HL-60/S4 treated with retinoic acid at 250 ng/mL for 4 days and 3 days (cell line): ENCODE results near the gene AP3B1.

Source experiments
- in situ Hi-C: fragments of 300-500 bp; cut with MboI; formaldehyde crosslinking; loops from 2 replicates; pipeline ENCODE4 v1.7.0; 2022; ENCODE audit warnings: low sequenced_read_pairs

Gene AP3B1

GRCh38 chr5:78006449-78006848, 288.0 kb downstream of the AP3B1 start:
- in situ Hi-C loops, result no loop called here

DNA sequence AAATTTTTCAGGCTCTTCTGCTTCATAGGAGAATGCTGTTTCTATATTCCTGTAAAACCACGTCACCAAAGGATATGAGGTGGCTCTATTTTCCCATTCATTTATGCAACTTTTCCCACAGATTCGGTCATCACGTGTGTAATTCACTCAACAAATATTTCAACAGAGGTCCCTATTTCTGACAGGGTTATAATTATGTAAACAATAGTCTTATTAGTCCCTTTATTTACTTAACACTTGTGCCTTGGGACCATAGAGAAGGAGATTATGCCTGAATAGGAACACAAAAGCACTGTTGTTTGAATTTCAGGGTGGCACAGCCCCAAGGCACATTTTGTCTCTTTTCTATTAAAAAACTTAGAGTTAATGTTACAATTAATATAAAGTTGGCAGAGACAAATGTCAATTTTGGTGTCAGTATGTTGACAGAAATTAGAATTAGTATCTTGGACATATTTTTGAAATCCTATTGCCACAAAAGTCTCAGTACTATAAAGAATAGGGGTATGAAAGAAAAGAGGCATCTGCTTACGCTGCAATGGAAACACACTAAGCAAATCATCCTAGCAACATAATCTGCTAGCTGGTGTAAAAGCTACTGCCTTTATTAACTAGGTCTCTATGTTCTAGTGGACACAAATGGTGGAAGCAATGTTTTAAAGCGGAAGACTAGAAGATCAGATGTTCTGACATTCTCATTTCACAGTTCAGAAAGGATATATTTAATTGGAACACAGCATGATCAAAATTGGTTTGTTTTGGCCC, 289.3 kb downstream of the AP3B1 start:
- in situ Hi-C loops, result no loop called here

GRCh38 chr5:78004559-78004958, 289.9 kb downstream of the AP3B1 start:
- in situ Hi-C loops, result no loop called here

- in situ Hi-C loops, result no loop called here
Measured at GRCh38 chr5:78003919-78004318, 290.6 kb downstream of the AP3B1 start.

GRCh38 chr5:78003450-78003849, 291.0 kb downstream of the AP3B1 start:
- in situ Hi-C loops, result no loop called here

- in situ Hi-C loops, result no loop called here
Measured at GRCh38 chr5:78002690-78003089, 291.8 kb downstream of the AP3B1 start.

DNA sequence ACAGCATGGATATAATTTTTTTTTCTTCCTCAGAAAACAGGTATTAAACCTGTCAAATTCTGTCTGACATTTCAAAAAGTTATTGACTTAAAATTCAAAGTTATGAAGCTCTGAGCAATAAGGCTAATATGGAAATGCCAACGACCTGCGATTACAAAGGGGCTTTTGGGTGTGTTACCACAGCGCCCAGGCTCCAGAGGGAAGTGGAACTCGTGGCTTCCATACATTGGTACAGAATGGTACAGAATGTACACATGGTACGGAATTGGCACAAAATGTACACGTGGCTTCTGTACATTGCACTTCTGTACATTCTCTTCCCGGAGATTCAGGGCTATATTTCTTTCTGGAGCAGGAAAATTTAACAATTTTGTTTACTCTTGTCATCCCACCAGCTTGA, 293.3 kb downstream of the AP3B1 start:
- in situ Hi-C loops, result no loop called here

DNA sequence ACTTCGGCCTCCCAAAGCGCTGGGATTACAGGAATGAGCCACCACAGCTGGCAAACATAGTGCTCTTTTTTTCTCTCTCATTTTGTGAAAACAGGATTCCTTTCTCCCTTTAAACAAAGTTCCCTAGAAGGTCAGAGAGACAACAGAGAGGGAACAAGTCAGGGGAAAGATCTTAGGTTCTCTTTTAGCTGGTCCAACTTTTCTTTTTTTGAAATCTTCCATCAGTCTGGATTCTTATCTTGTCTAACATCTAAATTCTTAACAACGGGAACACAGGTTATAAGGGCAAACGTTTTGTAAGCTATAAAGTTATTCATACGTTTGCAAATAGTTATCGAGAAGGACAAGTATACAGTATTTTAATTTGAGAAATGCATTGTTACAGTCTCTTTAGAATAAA, 294.3 kb downstream of the AP3B1 start:
- in situ Hi-C loops, result no loop called here

DNA sequence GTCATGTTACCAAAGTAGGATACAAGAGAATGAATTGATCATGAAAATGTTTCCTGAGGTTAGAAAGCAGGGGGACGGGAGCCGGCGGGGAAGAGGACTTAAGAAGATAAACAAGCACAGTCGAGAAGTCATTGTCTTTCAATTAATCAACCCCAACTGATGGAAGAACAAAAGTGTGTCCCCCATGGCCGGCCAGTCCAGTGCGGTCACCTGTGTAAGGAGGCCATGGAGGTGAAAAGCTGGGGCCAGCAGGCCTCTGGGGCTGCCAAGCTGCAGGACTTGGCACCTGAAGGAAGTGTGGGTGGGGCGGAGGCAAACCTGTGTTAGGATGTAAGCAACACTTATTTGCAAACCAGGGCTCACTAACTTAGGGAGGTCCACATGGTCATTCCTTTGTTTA, 295.1 kb downstream of the AP3B1 start:
- in situ Hi-C loops, result no loop called here

- in situ Hi-C loops, result no loop called here
Measured at GRCh38 chr5:77996943-77997342, 297.6 kb downstream of the AP3B1 start.

GRCh38 chr5:77995793-77996409, 298.6 kb downstream of the AP3B1 start:
- in situ Hi-C loops, result no loop called here

- in situ Hi-C loops, result no loop called here
Measured at GRCh38 chr5:77994943-77995342, 299.6 kb downstream of the AP3B1 start.

DNA sequence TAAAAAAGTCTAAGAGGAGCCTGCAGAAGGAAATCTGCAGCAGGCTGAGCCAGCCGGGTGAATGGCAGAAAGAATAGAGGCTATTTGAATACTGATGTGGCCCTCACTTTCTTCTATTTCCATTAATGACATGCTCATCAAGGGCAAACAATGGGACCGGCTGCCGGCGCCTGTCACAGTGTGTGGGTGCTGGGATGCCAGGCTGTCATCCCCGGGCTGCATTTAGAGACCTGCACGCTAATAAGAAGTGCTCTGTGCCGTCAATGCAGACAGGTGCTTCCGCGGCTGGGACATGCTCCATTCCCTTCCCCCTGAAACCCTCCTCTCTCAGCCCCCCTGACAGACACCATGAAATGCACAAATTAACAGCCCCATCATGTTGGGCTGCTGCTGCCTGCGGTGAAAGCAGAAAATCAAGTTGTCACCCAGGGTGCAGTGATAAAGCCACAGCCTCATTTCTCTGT, 300.6 kb downstream of the AP3B1 start:
- in situ Hi-C loops, result no loop called here

GRCh38 chr5:77993141-77993854, 301.2 kb downstream of the AP3B1 start:
- in situ Hi-C loops, result no loop called here

GRCh38 chr5:77991084-77991483, 303.4 kb downstream of the AP3B1 start:
- in situ Hi-C loops, result no loop called here

- in situ Hi-C loops, result no loop called here
Measured at GRCh38 chr5:77990020-77990419, 304.5 kb downstream of the AP3B1 start.

DNA sequence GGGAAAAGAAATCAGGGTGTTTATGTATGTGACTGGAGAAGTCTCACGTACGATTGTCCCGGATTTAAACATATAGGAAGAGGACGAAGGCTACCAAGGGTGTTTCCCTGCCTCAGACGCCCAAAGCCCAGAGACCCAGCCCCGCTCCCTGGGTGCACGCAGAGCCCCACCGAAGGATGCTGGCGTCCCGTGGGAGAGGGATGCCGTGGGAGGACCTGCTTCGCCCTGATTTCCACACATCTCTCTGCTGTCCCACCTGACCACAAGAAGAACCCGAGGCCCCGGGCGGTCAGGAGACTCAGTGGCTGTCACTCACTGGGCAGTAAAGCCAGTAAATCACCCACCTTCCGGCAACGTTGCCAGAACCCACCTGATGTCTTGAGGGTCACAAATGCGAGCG, 306.5 kb downstream of the AP3B1 start:
- in situ Hi-C loops, result no loop called here

- in situ Hi-C loops, result no loop called here
Measured at GRCh38 chr5:77987331-77987730, 307.2 kb downstream of the AP3B1 start.

GRCh38 chr5:77986261-77986660, 308.2 kb downstream of the AP3B1 start:
- in situ Hi-C loops, result no loop called here

DNA sequence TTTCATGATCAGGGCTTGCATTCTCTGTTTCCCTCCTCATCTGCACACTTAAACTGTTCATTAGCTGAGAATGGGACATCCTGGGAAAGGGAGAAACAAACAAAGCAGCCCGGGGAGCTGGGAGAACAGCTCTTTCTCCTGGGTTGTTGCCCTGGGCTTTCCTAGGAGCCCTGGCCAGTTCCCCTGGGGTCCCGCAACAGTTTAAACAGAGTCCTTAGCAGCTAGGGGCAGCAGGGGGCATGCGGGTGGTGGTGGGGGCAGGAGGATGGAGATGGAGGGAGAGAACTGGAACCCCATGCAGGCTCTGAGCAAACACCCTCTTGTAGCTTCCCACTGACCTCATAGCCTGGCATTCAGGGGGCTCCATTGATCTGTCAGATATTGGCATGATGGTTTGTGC, 309.3 kb downstream of the AP3B1 start:
- in situ Hi-C loops, result no loop called here

DNA sequence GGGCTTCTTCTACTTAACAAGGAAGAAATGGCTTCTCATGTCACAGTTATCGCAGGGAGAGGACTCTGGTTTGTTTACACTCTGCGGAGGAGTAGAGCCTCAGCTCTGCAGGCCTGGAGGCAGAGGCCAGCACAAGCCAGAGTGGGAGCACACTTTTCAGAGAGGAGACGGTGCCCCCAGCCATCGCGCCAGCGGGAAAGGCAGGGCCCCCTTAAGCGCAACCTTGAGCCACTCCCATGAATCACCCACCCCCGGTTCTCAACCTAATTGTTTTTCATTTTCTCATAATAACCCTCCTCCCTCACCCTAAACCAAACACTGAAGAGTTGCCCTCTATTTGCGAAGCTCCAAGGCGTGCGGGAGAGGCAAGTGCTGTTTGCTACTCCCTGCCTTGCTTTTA, 309.9 kb downstream of the AP3B1 start:
- in situ Hi-C loops, result no loop called here
